T-helper 2 cell (primary cell): Measurements from ENCODE around the gene BRWD1.
"Not testable (repeated sequence)": the region's sequence is repeated elsewhere in the genome, so short reads cannot be mapped to it uniquely, and the experiment has no call there.

Source experiments
- DNase-seq, 5 experiments: peaks; one replicate each; pipeline versions ENCODE4 v3.0.0 to v3.0.0-alpha.2; 2012 to 2022

BRWD1 gene

DNA sequence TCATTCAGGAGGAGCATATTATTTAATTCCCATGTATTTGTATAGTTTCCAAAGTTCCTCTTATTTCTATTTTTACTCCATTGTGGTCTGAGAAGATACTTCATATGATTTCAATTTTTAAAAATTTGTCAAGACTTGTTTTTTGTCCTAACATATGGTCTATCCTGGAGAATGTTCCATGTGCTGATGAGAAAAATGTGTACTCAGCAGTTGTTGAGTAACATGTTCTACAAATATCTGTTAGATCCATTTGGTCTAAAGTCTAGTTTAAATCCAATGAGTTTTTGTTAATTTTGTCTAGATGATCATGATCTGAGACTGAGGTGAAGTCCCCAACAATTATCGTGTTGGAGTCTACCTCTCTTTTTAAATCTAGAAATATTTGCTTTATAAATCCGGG is 144.6 kb downstream of the BRWD1 start:
- DNase-seq: no peak

GRCh38 chr21:39164523-39164922 is 148.9 kb downstream of the BRWD1 start:
- no peak for DNase-seq

GRCh38 chr21:39161064-39161463 is 152.4 kb downstream of the BRWD1 start:
- DNase-seq: no peak

GRCh38 chr21:39159342-39160063 is 153.9 kb downstream of the BRWD1 start:
- DNase-seq: no peak

GRCh38 chr21:39157241-39157640 is 156.2 kb downstream of the BRWD1 start:
- DNase-seq: not testable (repeated sequence)

DNA sequence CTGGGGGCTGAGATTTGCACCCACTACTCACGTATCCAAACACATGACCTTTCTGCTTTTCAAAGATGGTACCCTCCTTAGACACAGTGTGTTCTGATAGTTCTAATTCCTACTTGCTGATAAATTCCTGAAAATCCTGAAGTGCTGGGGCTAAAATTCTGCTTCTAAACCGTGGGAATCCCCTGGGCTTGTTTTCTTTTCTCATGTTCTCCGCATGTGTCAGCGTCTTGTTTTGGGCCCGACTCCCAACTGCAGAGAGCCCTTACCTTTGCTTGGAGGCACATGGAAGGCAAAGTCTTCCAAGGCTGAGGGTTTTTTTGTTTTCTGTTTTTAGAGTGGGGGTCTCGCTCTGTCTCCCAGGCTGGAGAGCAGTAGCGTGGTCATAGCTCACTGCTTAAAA is 157.4 kb downstream of the BRWD1 start:
- no peak for DNase-seq

DNA sequence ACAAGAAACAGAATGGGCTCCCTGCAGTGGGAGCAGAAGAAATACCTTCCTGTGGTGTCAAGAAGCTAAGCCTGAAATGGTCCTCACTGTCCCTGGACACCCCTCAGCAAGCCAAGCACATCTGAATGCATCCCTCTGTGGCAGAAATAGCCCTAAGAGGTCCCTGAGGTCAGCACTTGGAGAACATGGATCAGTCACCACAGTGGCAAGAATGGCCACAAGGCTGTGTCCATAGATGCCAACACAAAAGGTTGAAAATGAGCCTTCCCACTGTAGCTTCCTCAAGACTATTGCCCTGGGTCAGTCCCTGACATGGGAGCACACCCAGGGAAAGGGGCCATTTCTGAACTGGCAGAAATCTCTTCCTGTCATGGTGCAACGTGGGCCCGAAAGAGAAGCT is 157.9 kb downstream of the BRWD1 start:
- no peak for DNase-seq

- no peak for DNase-seq
Observed at GRCh38 chr21:39153842-39154241, 159.6 kb downstream of the BRWD1 start.

DNA sequence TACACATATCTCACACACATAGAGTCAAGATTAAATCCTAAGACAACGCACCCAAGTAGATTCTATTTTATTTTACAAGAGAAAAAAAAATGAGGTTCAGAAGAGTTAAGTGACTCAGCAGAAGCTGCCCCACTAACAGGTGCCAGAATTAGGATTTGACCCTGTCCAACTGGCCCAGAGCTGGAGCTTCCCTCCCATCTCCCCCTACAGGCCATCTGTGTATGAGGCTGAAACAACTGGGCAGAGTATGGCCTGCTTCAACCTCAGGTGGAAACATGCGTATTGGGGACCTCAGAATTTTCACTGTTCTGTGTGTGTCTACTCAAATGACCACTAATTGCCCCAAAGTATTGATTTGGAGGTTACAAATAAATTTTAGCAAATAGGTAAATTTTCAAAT is 160.1 kb downstream of the BRWD1 start:
- no peak for DNase-seq

GRCh38 chr21:39152271-39152670 is 161.2 kb downstream of the BRWD1 start:
- DNase-seq: no peak

GRCh38 chr21:39150877-39151276 is 162.6 kb downstream of the BRWD1 start:
- DNase-seq: no peak

- no peak for DNase-seq
Observed at GRCh38 chr21:39150316-39150715, 163.1 kb downstream of the BRWD1 start.

GRCh38 chr21:39149882-39150281 is 163.6 kb downstream of the BRWD1 start:
- no peak for DNase-seq

DNA sequence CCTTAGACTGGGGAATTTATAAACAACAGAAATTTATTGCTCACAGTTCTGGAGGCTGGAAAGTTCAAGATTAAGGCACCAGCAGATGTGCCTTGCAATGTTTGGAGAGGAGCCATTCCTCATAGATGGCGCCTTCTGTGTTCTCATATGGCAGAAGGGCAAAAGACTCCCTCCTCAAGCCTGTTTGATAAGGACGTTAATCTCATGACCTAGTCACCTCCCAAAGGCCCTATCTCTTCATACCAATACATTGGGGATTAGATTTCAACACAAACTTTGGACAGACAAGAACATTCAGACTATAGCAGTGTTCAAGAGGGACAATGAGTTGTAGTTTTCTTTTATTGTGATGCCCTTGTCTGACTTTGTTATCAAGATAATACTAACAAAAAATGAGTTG is 164.5 kb downstream of the BRWD1 start:
- no peak for DNase-seq

DNA sequence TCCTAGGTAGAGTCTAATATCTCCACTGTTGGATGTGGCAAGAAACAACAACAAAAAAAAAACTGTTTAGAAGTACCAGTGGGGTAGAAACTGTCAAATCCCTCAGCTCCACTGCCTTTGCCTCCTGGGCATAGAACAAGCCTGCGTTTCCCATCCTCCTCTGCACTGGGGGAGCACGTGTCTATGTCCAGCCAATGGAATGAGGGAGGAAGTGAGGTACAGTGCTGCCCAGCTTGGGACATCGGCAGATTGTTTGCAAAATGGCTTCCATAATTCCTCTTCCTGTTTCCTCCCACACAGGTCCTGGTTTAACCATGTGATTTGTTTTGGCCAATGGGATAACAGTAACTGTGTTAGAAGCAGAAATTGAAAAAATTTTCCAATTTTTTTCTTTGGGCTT is 169.2 kb downstream of the BRWD1 start:
- DNase-seq: no peak

DNA sequence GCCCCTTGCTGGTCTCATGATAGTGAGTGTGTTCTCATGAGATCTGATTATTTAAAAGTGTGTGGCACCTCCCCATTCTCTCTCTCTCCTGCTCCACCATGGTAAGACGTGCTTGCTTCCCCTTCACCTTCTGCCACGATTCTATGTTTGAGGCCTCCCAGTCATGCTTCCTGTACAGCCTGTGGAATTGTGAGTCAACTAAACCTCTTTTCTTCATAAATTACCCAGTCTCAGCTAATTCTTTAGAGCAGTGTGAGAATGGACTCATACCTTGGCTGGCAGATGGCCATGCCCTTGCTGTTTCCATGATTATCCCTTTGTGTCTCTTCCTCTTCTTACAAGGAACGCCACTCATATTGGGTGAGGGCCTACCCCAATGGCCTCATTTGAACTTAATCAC is 170.5 kb downstream of the BRWD1 start:
- DNase-seq: no peak

DNA sequence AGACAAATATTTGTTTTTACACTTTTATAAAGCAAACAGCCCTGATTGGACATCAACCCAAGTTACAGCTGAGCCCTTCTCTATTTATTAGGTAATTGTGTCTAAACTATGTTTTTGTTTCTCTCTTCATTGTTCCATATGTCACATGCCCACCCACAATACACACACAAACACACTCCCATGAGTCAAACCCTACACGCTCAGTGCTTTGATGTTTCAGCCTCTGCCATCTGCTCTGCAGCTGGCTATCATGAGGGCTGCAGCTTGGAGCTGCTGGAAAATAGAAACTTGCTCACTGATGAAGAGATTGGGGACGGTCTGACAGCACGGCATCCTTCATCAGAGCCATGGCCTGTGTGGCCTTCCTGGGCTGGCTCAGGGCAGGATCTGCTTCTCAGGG is 171.9 kb downstream of the BRWD1 start:
- DNase-seq: peak in 1 of 5 experiments; percentile 15

DNA sequence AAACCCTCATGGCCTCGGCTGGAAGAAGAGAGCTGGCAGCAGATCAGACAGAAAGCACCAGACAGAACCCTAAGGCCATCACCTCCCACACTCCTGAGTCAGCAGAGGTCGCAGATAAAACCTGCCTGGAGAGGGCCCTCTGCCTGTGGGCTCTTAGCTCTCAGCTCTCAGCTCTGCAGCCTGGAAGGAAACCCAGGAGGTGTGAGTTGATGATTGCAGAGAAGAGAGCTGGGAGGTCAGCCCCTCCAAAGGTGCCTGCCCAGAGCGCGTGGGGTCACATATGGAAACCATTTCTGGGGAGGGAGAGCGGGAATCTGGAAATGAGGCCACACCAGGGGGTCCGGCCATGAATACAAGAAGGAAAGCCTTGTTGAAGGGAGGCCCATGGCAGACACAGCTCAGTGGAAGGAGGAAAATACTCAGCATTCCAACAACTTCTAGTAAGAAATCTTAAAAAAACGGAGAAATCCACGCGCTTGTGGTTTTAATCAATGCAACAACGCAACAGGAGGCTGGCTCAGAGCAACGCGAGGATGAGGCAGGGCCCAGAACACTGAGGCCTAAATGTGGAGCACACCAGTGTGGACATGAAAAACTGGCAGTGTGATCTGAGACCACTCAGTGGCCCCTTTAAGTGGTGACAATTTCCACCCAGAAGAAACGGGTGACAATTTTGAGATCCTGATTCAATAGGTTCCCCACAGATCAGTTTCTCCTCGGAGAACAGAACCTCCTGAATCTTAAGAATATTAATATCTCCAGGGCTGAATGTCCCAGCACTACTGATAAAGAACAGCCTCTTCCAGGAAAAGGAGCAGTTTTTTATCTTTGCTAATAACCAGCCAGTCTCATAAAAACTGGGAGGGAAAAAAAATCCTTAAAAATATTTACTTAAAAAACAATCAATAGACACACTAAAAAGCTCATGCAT is 175.9 kb downstream of the BRWD1 start:
- DNase-seq: peak in 1 of 5 experiments; percentile 32

DNA sequence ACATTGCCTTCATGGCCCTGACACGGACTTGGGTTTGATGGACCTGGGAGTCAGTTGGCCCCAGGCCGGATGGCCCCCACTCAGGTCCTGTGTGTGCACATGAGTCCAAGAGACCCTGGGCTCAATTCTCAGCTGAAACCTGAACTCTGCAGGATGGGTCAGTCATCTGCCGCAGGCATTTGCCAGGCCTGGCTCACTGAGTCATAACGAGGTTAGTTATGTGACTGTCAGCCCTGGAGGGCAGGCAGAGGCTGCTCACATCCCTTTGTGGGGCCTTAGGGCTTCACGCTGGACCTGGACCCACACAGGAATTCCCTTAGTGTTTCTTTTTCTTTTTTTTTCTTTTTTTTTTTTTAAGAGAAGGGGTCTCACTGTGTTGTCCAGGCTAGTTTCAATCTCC is 176.7 kb downstream of the BRWD1 start:
- DNase-seq: no peak

DNA sequence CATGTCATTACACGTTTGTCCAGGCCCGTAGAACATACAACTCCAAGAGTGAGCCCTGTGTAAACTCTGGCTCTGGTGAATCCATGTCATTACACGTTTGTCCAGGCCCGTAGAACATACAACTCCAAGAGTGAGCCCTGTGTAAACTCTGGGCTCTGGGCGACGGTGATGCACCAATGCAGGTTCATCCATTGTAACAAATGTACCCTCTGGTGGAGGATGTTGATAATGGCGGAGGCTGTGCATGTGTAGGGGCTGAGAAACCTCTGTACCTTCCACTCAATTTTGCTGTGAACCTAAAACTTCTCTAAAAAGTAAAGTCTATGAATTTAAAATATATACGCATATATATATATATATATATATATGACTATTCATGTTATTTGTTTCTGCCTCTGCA is 177.3 kb downstream of the BRWD1 start:
- DNase-seq: peak in 1 of 5 experiments; percentile 59

DNA sequence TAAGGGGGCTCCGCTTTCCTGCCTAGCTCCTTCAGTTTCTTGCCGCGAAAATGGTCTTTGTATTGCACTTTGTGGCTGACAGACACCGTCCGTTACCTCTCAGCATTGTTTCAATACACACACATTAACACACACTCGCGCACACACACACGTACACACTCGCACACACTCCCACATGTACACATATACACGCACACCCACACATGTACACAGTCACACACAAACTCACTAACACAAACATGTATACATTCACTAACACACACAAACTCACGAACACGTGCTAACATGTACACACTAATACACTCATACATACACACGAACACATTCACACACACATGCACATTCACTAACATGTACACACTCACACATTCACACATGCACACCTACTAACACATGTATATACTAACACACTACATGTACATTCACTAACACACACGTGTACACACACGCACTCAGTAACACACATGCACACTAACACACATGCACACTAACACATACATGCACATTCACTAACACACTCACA is 179.1 kb downstream of the BRWD1 start:
- no peak for DNase-seq
